Measurements from ENCODE around the gene MLN.

DNA sequence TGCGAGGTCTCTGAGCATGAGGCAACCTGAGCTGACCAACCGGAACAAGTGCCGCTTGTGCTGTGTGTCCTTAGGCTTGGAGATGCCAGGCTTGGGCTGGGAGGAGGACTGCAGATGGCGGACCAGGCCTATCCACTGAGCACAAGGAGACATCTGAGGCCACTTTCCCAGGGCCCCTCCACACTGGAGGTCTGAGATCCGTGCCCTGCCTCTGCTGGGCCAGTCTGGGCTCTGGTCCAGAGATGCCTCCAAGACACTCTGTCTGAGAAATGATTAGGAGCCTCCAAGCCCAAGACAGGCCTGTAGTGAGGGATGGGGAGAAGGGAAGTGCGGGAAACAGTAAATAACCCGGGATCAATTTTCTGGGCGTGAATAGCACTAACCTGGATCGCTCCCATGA is 3.0 kb upstream of the MLN start:
- TF ChIP-seq, protein P1, sequence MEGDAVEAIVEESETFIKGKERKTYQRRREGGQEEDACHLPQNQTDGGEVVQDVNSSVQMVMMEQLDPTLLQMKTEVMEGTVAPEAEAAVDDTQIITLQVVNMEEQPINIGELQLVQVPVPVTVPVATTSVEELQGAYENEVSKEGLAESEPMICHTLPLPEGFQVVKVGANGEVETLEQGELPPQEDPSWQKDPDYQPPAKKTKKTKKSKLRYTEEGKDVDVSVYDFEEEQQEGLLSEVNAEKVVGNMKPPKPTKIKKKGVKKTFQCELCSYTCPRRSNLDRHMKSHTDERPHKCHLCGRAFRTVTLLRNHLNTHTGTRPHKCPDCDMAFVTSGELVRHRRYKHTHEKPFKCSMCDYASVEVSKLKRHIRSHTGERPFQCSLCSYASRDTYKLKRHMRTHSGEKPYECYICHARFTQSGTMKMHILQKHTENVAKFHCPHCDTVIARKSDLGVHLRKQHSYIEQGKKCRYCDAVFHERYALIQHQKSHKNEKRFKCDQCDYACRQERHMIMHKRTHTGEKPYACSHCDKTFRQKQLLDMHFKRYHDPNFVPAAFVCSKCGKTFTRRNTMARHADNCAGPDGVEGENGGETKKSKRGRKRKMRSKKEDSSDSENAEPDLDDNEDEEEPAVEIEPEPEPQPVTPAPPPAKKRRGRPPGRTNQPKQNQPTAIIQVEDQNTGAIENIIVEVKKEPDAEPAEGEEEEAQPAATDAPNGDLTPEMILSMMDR (IDR thresholded peaks at IDR 0.05): no peak
- no peak for TF ChIP-seq POLR2A (IDR thresholded peaks at IDR 0.05)
